NOMO-1 treated with DMSO at 0.1 percent for 48 hours (cell line): Measurements from ENCODE around the gene SLC29A2.
"Not testable (repeated sequence)": the region's sequence is repeated elsewhere in the genome, so short reads cannot be mapped to it uniquely, and the experiment has no call there.

Experiments
- DNase-seq: peaks from one replicate; lab custom pipeline; 2025; ENCODE audit not compliant: unreplicated experiment; lab: John Stamatoyannopoulos, UW

Gene SLC29A2

DNA sequence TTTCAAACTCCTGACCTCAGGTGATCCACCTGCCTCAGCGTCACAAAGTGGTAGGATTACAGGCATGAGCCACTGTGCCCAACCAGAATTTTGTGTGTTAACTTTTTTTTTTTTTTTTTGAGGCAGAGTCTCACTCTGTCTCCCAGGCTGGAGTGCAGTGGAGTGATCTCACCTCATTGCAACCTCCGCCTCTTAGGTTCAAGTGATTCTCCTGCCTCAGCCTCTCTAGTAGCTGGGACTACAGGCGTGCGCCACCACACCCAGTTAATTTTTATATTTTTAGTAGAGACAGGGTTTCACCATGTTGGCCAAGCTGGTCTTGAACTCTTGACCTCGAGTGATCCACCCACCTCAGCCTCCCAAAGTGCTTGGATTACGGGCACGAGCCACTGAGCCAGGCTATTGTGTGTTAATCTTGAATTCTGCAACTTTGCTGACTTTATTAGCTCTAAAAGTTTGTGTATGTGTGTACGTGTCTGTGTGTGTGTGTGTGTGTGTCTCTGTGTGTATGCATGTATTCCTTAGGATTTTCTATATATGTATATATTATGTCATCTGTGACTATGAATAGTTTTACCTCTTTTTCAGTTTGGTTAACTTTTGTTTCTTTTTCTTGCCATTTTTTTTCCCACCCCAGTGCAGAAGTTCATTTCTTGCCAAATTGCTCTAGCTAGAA, 20.9 kb downstream of the SLC29A2 start:
- DNase-seq: not testable (repeated sequence)

GRCh38 chr11:66349084-66349386, 22.5 kb downstream of the SLC29A2 start:
- no peak for DNase-seq

- peak; percentile 79 for DNase-seq
Observed at GRCh38 chr11:66347425-66348276, 23.9 kb downstream of the SLC29A2 start, which contains the start of gene B4GAT1. TSS of gene B4GAT1 (minus strand) at chr11:66347629. CDS start at chr11:66347545, 84 bp downstream.

- no peak for DNase-seq
Observed at GRCh38 chr11:66346476-66347424, 24.8 kb downstream of the SLC29A2 start.

DNA sequence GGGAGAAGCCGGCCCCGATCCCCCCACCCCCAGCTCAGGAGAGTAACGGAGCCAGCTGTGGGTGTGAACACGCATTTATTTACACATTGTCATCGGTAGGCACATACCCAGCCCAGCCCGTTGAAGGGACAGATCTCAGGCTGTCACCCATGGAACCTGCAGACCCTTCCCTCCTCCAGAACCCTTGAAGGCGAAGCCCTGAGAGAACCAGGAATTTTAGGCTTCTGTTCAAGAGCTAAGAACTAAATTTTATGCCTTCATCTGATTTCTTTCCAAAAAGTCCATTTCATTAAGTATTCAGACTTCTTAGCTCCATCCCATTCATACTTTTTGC, 26.3 kb downstream of the SLC29A2 start:
- no peak for DNase-seq

DNA sequence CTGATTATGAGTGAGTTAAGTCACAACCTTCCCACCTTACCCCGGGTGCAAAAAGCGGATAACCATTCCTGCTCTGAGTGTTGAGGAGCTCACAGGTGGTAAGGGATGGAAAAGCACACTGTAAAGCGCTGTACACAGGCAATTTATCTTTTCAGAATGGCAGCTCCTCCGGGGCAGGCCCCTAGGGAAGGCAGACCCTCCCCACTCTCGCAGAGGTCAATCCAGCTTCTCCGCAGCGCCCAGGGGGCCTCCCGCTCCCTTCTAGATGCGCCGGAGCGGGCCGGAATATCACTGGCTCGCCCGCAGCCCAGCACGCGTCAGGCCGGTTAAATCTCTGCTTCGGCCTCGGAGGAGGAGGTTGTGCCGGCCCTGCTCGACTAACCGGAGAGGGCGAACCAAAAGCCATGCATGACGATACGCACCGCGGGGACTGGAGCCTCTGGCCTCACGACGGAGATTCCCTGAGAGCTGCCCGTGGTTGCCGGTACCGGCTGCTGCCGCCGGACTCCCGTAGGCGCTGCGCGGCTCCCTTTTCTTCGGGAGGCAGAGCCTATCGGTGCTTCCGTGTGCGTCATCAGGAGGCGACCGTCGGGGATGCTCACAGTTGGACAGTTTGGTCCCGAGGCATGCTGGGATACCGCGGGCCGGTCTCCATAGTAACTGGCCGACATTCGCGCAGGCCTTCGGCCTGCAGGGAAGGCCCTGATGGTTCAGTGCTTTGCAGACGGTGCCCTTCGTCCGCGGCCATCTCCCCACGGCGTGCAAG, 26.8 kb downstream of the SLC29A2 start, which contains the start of gene BRMS1:
Gene BRMS1, minus strand, starts transcription at position 555 of the 766 bp plus-strand sequence. CDS start 2,870 bp downstream, outside the sequence.
- DNase-seq: peak; percentile 95

- DNase-seq: no peak
Observed at GRCh38 chr11:66343176-66343575, 28.4 kb downstream of the SLC29A2 start.

GRCh38 chr11:66341502-66342126, 29.9 kb downstream of the SLC29A2 start:
- no peak for DNase-seq

- DNase-seq: no peak
Observed at GRCh38 chr11:66340596-66341501, 30.7 kb downstream of the SLC29A2 start.

GRCh38 chr11:66339686-66340483, 31.7 kb downstream of the SLC29A2 start:
- no peak for DNase-seq

- DNase-seq: no peak
Observed at GRCh38 chr11:66339162-66339675, 32.3 kb downstream of the SLC29A2 start.

DNA sequence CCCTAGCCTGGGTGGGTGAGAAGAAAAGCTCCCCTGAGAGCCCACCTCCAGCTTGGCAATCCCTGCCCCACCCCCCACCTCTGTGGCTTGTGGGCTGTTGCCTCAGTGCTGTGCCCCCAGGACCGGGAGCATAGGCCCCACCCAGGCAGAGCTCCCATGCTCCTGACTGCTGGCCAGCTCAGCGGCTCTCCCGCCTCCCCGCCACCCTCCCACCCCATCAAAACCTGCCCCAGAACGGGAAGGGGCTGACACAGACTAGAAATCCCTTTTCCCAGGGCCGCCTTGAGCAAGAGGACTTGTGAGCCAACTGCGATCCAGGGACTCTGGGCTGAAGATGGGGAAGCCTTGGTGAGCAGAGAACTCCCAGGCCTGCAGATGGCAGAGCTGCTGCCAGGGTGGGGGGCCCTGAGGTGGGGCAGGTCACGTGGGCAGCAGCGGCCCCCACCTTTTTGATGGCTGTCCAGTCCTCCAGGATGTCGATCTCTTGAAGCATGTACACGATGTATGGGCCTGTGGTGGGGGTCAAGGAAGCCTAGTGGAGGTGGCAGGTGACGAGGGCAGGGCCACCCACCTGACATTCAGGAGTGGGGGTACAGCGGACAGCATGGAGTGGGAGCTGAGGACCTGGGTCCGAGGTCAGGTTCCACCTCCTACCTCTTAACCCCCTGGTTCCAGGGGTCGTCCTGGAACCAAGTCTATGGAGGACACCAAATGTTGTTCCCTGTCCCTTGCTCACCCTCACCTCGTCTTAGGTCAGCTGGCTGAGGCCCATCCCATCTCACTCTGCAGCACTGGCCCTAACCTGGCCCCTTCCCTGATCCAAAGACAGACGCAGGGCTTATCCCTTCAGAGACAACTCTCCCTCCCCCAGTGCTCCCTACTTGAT, 33.0 kb downstream of the SLC29A2 start:
- DNase-seq: no peak

GRCh38 chr11:66337103-66337899, 34.3 kb downstream of the SLC29A2 start:
- no peak for DNase-seq

- peak; percentile 68 for DNase-seq
Observed at GRCh38 chr11:66336234-66337102, 35.1 kb downstream of the SLC29A2 start, which contains the start of gene RIN1. TSS of gene RIN1 (minus strand) at chr11:66336434. CDS start at chr11:66336402, 32 bp downstream.
